GM21717 (cell line): ENCODE results near the gene UBE2O.
A peak's percentile ranks its signal among the peaks of the same experiment; 100 is the strongest.

Experiments used
- ATAC-seq: cut with Tn5 transposase; IDR thresholded peaks from one replicate; pipeline ENCODE4 v1.9.1; 2021; ENCODE audit warnings: mild to moderate bottlenecking, moderate library complexity; ENCODE audit not compliant: unreplicated experiment

Gene UBE2O

DNA sequence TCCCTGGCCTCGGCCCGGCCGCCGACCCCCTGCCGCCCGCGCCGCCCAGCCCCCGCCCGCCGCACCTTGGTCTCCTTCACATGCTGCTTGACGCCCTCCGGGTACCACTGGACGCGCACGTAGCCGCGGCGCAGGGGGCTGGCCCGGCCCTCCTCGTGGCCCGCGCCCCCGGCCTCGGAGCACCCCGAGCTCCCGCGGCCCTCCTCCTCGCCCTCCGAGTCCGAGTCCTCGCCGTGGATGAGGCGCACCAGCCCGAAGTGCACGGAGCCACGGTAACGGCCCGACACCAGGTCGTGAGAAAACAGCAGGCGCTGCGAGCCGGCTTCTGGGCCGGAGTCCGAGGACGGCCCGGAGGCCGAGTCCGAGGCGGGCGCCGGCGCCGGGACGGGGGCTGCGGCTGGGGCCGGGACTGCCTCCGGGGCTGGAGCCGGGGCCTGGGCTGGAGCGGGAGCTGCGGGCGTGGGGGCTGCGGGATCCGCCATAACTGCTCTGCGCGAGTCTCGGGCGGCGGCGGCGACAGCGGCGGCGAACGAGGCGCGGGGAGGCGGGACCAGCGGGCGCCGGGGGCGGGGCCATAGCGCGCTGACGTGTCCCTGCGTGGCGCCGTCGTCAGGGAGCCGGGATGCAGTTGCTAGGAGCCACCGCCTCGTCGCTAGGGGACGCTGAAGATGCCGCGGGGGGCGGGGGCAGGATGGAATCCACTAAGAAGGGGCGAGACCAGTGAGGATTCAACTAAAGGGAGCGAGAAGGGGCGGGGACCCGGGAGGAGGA, at the start of gene UBE2O:
UBE2O (minus strand) TSS at position 493 of the 771 bp plus-strand sequence; CDS start at position 482, 11 bp downstream.
- peak; percentile 74 for ATAC-seq

GRCh38 chr17:76501827-76502307, 48.9 kb upstream of the UBE2O start:
- ATAC-seq = no peak

DNA sequence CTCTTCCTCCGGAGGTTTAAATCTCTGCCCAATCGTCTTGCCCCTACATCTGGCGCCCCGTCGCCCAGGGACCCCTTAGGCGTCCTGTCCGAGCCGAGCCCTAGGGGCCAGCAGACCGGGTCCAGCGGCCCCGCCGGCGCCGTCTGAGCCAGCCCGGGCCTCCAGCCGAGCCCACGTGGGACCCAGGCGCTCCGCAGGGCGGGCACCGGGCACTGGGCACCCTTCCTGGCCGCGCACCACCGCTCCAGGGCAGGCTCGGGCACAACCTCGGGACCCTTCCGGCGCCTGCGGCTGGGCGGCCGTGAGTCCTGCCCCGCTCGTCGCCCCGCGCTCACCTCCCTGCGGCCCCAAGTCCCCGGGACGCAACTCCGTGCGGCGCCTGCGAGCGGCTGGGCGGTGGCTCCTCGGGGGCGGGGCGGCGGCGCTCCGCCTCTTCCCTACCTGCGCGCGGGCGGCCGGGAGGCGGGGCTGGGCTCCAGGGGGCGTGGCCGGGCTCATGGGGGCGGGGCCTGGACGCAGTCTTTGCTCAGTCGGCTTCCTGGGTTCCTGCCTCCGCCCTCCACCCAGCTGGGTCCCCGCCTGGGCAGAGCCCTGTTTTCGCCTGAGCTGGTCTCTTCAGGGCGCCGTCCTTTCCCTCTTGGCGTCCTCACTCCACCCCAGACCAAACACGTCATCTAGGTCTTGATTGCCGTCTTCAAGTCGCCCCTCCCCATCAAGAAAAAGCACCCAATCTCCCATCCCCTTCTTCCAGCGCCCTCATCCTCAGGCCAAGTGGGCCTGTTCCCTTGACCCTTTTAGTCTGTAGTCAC, 48.3 kb upstream of the UBE2O start, which contains the start of gene RHBDF2:
RHBDF2 (minus strand) TSS at position 406 of the 809 bp plus-strand sequence. CDS start 19,899 bp downstream, outside the sequence.
- peak; percentile 67 for ATAC-seq

- no peak for ATAC-seq
Measured at GRCh38 chr17:76500747-76501017, 47.7 kb upstream of the UBE2O start.

GRCh38 chr17:76500074-76500746, 47.3 kb upstream of the UBE2O start:
- no peak for ATAC-seq

DNA sequence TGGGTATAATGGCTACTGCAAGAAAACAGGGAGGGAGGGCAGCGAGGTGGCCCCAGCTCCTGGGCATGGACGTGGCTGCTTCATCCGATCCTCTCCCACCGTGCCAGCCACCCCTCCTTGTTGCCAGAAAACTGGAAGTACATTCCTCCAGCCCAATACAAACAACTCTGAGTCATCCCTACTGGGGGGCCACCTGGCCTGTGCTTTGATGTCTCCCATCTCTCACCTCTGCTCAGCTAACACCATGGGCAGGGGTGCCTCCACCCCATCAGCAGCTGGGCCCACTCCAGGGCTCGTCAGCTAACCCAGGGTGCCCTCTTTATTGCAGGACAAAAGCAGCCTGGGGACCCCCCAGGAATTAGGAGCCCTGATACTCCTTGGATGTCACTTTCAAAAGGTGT, 46.3 kb upstream of the UBE2O start:
- no peak for ATAC-seq

DNA sequence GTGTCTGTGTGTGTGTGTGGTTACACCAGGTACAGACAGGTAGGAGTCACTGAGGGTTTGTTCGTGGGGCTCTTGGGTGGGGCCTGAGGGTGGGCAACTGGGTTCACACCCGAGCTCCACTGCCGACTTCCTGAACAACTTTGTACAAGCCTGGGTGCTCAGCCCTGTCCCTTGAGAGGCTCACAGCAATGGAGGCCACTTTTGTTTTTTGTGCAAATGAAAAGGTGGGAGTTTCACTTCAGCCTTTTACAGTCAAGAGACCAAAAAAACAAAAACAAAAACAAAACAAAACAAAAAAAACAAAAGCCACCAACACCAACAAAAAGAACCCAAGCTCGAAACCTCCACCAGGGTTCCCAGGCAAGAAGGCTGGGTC, 45.9 kb upstream of the UBE2O start:
- ATAC-seq = no peak

- no peak for ATAC-seq
Measured at GRCh38 chr17:76497979-76498875, 45.3 kb upstream of the UBE2O start.

- no peak for ATAC-seq
Measured at GRCh38 chr17:76497699-76497978, 44.7 kb upstream of the UBE2O start.

DNA sequence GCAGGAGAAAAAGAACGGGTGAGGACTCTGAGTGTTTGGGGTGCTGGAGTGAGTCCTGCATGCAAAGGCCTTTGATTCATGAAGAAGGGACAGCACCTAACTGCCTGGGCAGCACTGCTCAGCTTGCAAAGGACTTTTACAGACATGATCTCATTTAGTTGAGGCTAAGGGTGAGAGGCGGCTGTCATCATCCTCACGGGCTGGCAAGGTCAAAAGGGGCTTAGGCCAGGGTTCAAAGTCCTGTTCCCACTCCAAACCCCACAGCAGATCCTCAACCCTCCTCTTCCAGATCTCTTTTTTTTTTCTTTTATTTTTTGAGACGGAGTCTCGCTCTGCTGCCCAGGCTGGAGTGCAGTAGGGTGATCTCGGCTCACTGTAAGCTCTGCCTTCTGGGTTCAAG, 43.5 kb upstream of the UBE2O start:
- ATAC-seq = no peak

- ATAC-seq = no peak
Measured at GRCh38 chr17:76495663-76496400, 42.9 kb upstream of the UBE2O start.

- peak; percentile 5 for ATAC-seq
Measured at GRCh38 chr17:76493505-76494167, 40.7 kb upstream of the UBE2O start.

GRCh38 chr17:76492989-76493501, 40.1 kb upstream of the UBE2O start:
- ATAC-seq = peak; percentile 29

DNA sequence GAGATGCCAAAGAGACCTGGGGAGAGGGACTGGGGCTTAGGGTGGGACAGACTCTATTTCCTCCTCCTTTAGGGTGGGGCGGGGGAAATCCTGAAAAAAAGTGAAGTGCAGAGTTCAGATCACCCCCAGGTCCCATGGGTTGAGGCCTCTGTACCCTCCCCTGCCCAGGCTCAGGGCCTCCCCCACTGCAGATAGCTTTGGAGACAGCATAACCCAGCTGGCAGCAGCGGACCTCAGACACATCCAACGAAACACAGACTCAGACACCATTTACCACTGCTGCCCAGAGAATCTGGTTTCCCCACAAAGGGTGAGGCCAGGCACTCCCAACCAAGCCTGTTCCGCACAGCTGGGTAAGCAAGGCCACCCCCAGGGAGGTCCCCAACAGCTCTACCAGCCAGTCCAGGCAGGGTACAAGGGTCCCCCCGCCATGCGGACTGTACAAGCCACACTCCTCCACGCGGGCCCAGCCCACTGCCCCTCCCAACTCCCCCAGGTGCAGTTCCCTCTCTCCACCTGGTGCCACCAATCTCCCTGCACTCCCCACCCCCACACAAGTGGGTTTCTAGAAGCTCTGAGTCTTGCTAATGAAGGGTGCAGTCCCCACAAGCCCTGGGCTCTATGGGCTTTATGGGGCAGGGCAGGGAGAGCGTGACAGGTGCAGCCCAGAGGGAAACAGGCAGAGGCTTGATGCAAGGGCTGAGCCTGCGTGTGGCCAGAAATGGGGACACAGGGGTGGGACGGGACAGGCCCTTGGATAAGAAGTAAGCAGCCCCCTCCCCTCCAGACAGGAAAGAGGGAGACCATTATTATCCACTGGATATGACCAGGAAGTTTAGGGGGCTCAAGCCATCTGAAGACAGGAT, 39.4 kb upstream of the UBE2O start:
- ATAC-seq = peak; percentile 42

DNA sequence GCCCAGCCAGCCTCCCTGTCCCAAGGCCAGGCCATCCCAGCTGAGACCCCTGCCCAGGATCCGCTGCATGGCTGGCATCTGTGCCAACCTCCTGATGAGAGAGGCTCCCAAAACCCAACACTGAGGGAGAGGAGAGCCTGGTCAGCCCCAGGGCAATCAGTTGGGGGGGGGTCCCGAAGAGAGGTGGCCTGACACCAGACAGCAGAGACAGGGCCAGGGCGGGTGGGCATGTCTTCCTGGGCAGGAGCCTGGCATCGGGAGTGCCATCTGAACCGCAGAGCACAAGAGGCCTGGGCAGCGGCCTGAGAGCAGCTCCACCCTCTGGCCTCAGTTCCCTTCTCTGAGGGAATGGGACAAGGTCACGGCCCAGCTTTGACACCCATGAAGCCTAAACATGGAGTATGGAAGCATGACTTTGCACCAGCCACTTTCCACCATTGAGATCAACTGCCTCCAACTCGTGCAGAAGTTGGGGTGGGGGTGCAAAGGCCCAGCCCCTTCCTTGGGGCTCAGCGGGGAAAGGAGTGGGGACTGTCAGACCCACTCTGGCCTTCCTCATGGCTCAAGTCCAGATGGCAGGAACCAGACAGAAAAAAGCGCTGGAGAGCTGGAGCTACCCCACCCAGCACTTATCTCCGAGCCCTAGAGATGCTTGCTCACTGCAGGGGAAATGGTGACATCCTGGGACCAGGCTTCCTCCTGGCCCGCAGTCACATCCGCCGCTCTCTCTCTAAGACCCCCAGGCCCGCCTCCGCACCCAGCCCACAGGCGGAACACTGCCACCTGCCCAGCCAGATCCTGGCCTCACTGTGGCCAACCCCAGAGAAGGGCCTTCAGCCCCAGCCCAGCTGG, 38.5 kb upstream of the UBE2O start:
- ATAC-seq = peak; percentile 1

DNA sequence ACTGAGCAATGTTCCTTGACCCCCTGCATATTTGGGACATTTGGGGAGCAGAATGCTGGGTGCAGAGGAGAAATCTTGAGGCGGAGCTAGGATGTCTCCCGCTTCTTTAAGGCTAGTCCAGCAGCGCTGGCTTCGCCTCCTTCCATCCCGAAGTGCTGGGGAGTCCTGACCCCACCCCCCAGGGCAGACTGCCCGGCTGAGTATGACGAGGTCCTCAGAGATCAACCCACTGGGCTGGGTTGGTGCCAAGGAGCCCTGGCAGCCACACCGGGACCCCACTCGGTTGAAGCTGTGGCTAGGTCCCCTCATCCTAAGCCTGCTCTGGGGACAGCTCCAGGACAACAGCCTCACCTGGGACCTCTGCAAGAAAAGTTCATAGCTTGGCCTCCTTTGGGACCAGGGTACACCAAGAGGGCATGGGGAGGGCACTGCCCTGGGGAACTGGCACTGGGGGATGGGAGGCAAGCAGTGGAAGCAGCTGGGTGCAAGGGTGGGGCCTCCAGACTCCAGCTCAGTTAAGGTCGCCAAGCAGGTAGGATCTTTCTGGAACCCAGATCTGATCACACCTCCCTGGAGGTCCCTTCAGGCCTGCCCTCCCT, 37.3 kb upstream of the UBE2O start:
- ATAC-seq = no peak
